Measurements from ENCODE around the gene EXOC5.
"Not testable (repeated sequence)": the region's sequence is repeated elsewhere in the genome, so short reads cannot be mapped to it uniquely, and the experiment has no call there.

The EXOC5 gene

GRCh38 chr14:57268161-57269069 lies at the start of gene EXOC5, which contains the start of gene AP5M1:
Gene EXOC5, minus strand, starts transcription at chr14:57268905. Its CDS starts 257 bp downstream, at chr14:57268648.
Gene AP5M1, plus strand, starts transcription at chr14:57268971. Its CDS starts 344 bp downstream, at chr14:57269315.
- peak; percentile 94 for DNase-seq

- peak; percentile 31 for DNase-seq
These were observed 48.6 kb upstream of the EXOC5 start for GRCh38 chr14:57317248-57317833.

- no peak for DNase-seq
These were observed 45.8 kb upstream of the EXOC5 start for GRCh38 chr14:57314396-57315089.

- DNase-seq, result no peak
These were observed 34.2 kb upstream of the EXOC5 start for GRCh38 chr14:57302883-57303282.

GRCh38 chr14:57299511-57299910 lies 30.8 kb upstream of the EXOC5 start:
- no peak for DNase-seq

- DNase-seq, result no peak
These were observed 29.1 kb upstream of the EXOC5 start for GRCh38 chr14:57297852-57298251.

- DNase-seq, result no peak
These were observed 26.5 kb upstream of the EXOC5 start for GRCh38 chr14:57295239-57295638.

- DNase-seq, result peak; percentile 81
These were observed 25.4 kb upstream of the EXOC5 start for GRCh38 chr14:57293866-57294837.

GRCh38 chr14:57291692-57292647 lies 23.3 kb upstream of the EXOC5 start:
- DNase-seq, result no peak

- DNase-seq, result no peak
These were observed 22.0 kb upstream of the EXOC5 start for GRCh38 chr14:57290751-57291150.

GRCh38 chr14:57287745-57288144 lies 19.0 kb upstream of the EXOC5 start:
- no peak for DNase-seq

- DNase-seq, result no peak
These were observed 8.4 kb upstream of the EXOC5 start for GRCh38 chr14:57277062-57277461.

GRCh38 chr14:57275023-57275664 lies 6.4 kb upstream of the EXOC5 start:
- DNase-seq, result no peak

GRCh38 chr14:57274551-57274950 lies 5.8 kb upstream of the EXOC5 start:
- no peak for DNase-seq

GRCh38 chr14:57273236-57273635 lies 4.5 kb upstream of the EXOC5 start:
- no peak for DNase-seq

- no peak for DNase-seq
These were observed 2.6 kb downstream of the EXOC5 start for GRCh38 chr14:57266065-57266464.

- DNase-seq, result no peak
These were observed 6.6 kb downstream of the EXOC5 start for GRCh38 chr14:57262117-57262516.

GRCh38 chr14:57261604-57262003 lies 7.1 kb downstream of the EXOC5 start:
- no peak for DNase-seq

GRCh38 chr14:57259672-57260071 lies 9.0 kb downstream of the EXOC5 start:
- no peak for DNase-seq

- not testable (repeated sequence) for DNase-seq
These were observed 10.5 kb downstream of the EXOC5 start for GRCh38 chr14:57258221-57258620.

GRCh38 chr14:57254884-57255283 lies 13.8 kb downstream of the EXOC5 start:
- no peak for DNase-seq

Measured in NCI-H524 treated with DMSO at 0.1 percent for 48 hours (cell line).